Jurkat, Clone E6-1 (cell line): ENCODE data around the gene CD70.

Experiments
- DNase-seq: peaks from one replicate; pipeline ENCODE4 v3.0.0-alpha.2; 2011; ENCODE audit warnings: low read depth, low spot score
- H3K4me3 ChIP-seq: 2 replicates; pipeline ENCODE4 v1.5.1; 2011; ENCODE audit warnings: mild to moderate bottlenecking, low read length, control low read depth, moderate library complexity

The CD70 gene

DNA sequence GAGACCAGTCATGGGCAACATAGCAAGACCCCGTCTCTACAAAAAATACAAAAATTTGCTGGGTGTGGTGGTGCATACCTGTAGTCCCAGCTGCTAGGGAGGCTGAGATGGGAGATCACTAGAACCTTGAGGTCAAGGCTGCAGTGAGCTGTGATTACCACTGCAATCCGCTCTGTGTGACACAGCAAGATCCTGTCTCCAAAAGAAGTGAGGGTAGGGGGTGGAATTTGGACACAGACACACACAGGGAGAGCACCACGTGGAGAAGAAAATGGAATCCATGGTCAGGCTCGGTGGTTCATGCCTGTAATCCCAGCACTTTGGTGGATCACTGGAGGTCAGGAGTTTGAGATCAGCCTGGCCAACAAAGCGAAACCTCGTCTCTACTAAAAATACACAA, 51.4 kb downstream of the CD70 start:
- no peak for DNase-seq
- no peak overlapping the region for H3K4me3 ChIP-seq
